Neural crest cell (in vitro differentiated cells): ENCODE results near the gene ETV6. TPM values are rescaled to one million over a fixed set of nuclear protein-coding genes. Genes with fewer than 3 reads are reported as not detected.

Experiments used
- DNase-seq: peaks from one replicate; pipeline ENCODE4 v3.0.0; 2021; ENCODE audit warnings: low read depth, mixed read lengths, low spot score
- H3K27ac Mint-ChIP-seq: one replicate; pipeline ENCODE4 v1.8.0; 2021; ENCODE audit warnings: mild to moderate bottlenecking, mixed read lengths; ENCODE audit not compliant: unreplicated experiment
- H3K27me3 Mint-ChIP-seq: 2 replicates; pipeline ENCODE4 v1.8.0; 2021; ENCODE audit warnings: low read depth, mild to moderate bottlenecking, mixed read lengths
- H3K36me3 Mint-ChIP-seq: 2 replicates; pipeline ENCODE4 v1.8.0; 2021; ENCODE audit warnings: low read depth, mild to moderate bottlenecking, mixed read lengths
- H3K4me1 Mint-ChIP-seq: 2 replicates; pipeline ENCODE4 v1.8.0; 2021; ENCODE audit warnings: mixed read lengths
- H3K4me3 Mint-ChIP-seq: one replicate; pipeline ENCODE4 v1.8.0; 2021; ENCODE audit warnings: mild to moderate bottlenecking, mixed read lengths
- H3K9me3 Mint-ChIP-seq: 2 replicates; pipeline ENCODE4 v1.8.0; 2021; ENCODE audit warnings: mixed read lengths
- total RNA-seq: library from RNA; stranded (reverse); gene quantifications from 2 replicates; pipeline ENCODE4 v1.2.1, GENCODE V29; 2021
- TF ChIP-seq, protein P1 (sequence below): fragments of 200-600 bp; sonication (generic); conservative IDR thresholded peaks from 2 replicates; pipeline ENCODE4 v1.5.0; 2021; ENCODE audit warnings: antibody characterized with exemption, mild to moderate bottlenecking

The ETV6 gene
- total RNA-seq, 1 donor from 2014 or later, result 18.7 TPM

DNA sequence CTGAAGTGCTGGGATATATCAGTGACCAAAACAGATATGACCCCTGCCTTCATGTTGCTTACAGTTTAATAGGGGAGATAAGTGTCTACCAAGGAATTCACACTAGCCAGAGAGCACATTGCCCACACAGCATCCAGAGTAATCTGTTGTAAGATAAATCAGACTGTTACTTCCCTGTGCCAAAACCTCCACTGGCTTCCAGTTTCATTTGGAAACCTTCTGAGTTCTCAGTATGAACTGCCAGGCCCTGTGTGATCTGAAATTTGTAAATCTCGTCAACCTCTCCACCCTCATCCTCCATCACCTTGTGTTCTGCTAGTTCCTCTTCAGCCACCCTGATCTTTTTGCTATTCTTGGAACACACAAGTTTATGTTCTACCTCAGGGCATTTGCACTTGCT is 154.7 kb downstream of the ETV6 start:
- Mint-ChIP-seq H3K4me3 (no peak overlapping the region), H3K9me3 (no peaks in the 10 kb centered on the region), H3K36me3 (peaks cover 8% of the 10 kb centered on the region), H3K27me3 (no peaks in the 10 kb centered on the region), H3K4me1 (peaks cover 7% of the 10 kb centered on the region), H3K27ac (no peak overlapping the region)
- TF ChIP-seq, protein P1, sequence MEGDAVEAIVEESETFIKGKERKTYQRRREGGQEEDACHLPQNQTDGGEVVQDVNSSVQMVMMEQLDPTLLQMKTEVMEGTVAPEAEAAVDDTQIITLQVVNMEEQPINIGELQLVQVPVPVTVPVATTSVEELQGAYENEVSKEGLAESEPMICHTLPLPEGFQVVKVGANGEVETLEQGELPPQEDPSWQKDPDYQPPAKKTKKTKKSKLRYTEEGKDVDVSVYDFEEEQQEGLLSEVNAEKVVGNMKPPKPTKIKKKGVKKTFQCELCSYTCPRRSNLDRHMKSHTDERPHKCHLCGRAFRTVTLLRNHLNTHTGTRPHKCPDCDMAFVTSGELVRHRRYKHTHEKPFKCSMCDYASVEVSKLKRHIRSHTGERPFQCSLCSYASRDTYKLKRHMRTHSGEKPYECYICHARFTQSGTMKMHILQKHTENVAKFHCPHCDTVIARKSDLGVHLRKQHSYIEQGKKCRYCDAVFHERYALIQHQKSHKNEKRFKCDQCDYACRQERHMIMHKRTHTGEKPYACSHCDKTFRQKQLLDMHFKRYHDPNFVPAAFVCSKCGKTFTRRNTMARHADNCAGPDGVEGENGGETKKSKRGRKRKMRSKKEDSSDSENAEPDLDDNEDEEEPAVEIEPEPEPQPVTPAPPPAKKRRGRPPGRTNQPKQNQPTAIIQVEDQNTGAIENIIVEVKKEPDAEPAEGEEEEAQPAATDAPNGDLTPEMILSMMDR, result no peak
- no peak for DNase-seq

DNA sequence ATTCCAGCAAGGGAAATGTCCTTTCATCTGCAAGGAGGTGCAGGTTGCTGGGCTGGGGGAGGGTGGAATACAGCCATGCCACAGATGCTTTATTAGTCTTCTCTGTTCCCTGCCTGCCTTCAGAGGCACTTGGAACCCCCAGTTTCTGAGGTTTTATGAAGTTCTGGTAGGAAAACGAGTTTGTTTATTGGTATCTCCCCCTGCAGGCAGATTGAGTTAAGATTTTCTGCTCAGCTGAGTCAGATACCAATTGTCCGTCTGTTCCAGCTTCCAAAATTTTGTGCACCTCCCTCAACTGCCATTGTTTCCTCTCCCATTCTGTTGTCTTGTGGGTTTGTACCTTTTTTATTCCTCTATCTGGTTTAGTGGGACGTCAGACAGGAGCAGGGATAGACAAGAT is 155.6 kb downstream of the ETV6 start:
- H3K4me1 Mint-ChIP-seq, result peaks cover 7% of the 10 kb centered on the region
- H3K27ac Mint-ChIP-seq, result no peak overlapping the region
- TF ChIP-seq, protein P1, result peak; percentile 40
- H3K36me3 Mint-ChIP-seq, result peaks cover 8% of the 10 kb centered on the region
- H3K4me3 Mint-ChIP-seq, result no peak overlapping the region
- H3K27me3 Mint-ChIP-seq, result no peaks in the 10 kb centered on the region
- no peak for DNase-seq
- no peaks in the 10 kb centered on the region for H3K9me3 Mint-ChIP-seq

DNA sequence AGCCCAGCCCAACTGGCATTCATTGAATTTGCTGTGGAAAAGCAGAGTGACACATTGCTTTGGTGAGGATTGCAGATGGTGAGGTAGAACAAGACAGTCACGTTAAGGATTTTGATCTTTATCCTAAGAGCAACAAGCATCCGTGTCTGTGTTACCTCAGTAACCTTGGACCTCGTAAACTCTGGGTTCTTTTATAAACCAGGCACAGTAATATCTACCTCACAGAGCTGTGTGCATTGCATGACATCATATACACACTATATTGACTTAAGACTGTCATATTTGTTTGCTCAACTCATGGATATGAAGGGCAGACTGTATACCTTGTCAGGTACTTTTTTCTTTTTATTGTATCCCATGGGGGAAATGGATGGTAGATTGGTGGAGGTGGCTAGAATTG is 156.2 kb downstream of the ETV6 start:
- Mint-ChIP-seq H3K4me1 (peaks cover 9% of the 10 kb centered on the region), H3K36me3 (peaks cover 8% of the 10 kb centered on the region), H3K9me3 (no peaks in the 10 kb centered on the region), H3K27me3 (no peaks in the 10 kb centered on the region), H3K27ac (no peak overlapping the region), H3K4me3 (no peak overlapping the region)
- TF ChIP-seq, protein P1, result no peak
- DNase-seq, result no peak

DNA sequence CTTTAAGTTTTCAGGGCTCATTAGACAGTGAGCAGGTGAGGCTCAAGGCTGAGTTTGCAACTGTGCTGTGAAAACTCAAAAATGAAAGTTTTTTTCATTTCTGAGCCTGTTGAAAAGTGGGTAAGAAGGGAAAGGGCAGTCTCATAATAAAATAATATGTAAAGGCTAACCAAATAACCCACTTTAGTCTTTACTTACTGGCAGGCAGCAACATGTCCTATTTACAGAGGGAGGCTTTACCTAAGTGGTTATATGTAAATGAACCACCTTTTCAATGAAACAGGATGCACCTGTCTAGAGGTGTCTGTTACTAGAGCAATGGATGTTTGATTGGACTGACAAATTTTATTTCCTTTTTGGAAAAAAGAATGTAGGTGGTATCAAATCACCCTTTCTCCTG is 158.0 kb downstream of the ETV6 start:
- H3K4me1 Mint-ChIP-seq, result peaks cover 27% of the 10 kb centered on the region
- H3K27ac Mint-ChIP-seq, result no peak overlapping the region
- no peaks in the 10 kb centered on the region for H3K27me3 Mint-ChIP-seq
- TF ChIP-seq, protein P1, result no peak
- peaks cover 8% of the 10 kb centered on the region for H3K36me3 Mint-ChIP-seq
- no peak for DNase-seq
- no peak overlapping the region for H3K4me3 Mint-ChIP-seq
- no peaks in the 10 kb centered on the region for H3K9me3 Mint-ChIP-seq

DNA sequence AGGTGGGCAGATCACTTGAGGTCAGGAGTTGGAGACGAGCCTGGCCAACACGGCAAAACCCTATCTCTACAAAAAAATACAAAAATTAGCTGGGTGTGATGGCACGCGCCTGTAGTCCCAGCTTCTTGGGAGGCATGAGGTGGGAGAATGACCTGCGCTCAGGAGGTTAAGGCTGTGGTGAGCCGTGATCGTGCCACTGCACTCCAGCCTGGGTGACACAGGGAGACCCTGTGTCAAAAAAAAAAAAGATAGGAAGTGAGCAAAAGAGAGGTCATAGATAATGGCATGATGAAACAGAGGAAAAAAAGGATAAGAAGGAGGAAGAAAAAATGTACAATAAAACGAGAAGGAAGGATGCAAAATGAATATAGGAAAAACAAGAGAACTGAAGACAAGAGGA is 159.5 kb downstream of the ETV6 start:
- H3K4me1 Mint-ChIP-seq, result peaks cover 40% of the 10 kb centered on the region
- H3K9me3 Mint-ChIP-seq, result no peaks in the 10 kb centered on the region
- no peak for DNase-seq
- no peaks in the 10 kb centered on the region for H3K27me3 Mint-ChIP-seq
- no peak overlapping the region for H3K4me3 Mint-ChIP-seq
- TF ChIP-seq, protein P1, result no peak
- no peak overlapping the region for H3K27ac Mint-ChIP-seq
- H3K36me3 Mint-ChIP-seq, result peaks cover 8% of the 10 kb centered on the region

DNA sequence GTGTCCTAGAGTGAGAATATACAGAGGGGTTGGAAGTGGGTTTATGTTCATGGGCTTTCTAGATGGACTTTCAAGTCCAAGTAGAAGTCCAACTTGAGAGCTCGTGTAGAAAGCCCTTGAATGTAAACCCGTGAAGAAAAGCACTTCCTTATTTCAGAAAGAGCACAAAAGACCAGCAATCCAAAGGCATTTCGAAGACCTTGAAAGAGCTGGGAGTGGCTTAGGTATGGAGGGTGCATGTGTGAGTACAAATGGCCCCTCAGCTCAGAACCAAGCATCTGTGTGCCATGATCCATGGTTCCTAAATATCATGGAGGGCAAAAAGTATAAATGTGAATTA is 160.7 kb downstream of the ETV6 start:
- H3K27ac Mint-ChIP-seq, result no peak overlapping the region
- H3K27me3 Mint-ChIP-seq, result no peaks in the 10 kb centered on the region
- TF ChIP-seq, protein P1, result no peak
- no peak overlapping the region for H3K4me3 Mint-ChIP-seq
- peaks cover 3% of the 10 kb centered on the region for H3K36me3 Mint-ChIP-seq
- H3K4me1 Mint-ChIP-seq, result peaks cover 51% of the 10 kb centered on the region
- no peak for DNase-seq
- no peaks in the 10 kb centered on the region for H3K9me3 Mint-ChIP-seq
